A673 (cell line): ENCODE results near the gene C17orf100.

Experiments
- EZH2 ChIP-seq: fragments of 200-600 bp; sonication (generic); IDR thresholded peaks from 2 replicates; pipeline ENCODE4 v1.6.1; 2017; ENCODE audit warnings: borderline replicate concordance, low read depth, mild to moderate bottlenecking, mixed read lengths, antibody characterized with exemption, low read length; ENCODE audit not compliant: poor library complexity, severe bottlenecking
- TF ChIP-seq, protein P1 (sequence below): fragments of 300-800, 200-600 bp; sonication (generic); conservative IDR thresholded peaks from 2 replicates; pipeline ENCODE4 v1.5.1; 2017; ENCODE audit warnings: low read depth, mild to moderate bottlenecking, antibody characterized with exemption, low read length, moderate library complexity, mixed read lengths

DNA sequence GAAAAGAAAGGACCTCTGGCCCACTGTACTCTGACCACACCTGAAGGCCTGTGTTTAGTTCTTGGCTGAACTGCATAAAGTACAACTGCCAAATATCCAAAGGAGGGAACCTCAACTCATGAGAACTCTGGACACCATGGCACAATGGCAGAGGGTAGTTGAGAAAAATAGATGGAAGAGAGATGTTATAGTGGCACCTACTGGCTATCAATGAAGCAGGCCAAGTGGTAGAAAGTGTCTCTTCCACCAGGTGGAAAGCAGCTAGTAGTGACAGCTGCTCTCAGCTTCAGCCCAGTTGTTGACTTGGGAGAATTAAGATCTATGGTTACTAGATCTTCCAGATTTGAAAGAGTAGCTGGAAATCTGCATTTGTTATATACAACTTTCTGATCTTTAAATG is 3.4 kb upstream of the C17orf100 start:
- TF ChIP-seq, protein P1, sequence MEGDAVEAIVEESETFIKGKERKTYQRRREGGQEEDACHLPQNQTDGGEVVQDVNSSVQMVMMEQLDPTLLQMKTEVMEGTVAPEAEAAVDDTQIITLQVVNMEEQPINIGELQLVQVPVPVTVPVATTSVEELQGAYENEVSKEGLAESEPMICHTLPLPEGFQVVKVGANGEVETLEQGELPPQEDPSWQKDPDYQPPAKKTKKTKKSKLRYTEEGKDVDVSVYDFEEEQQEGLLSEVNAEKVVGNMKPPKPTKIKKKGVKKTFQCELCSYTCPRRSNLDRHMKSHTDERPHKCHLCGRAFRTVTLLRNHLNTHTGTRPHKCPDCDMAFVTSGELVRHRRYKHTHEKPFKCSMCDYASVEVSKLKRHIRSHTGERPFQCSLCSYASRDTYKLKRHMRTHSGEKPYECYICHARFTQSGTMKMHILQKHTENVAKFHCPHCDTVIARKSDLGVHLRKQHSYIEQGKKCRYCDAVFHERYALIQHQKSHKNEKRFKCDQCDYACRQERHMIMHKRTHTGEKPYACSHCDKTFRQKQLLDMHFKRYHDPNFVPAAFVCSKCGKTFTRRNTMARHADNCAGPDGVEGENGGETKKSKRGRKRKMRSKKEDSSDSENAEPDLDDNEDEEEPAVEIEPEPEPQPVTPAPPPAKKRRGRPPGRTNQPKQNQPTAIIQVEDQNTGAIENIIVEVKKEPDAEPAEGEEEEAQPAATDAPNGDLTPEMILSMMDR = peak; percentile 27; the same call in 1 of the 2 replicates
- no peak for TF ChIP-seq EZH2
